ENCODE data around the gene PIP4K2A. TPM values are rescaled to one million over a fixed set of nuclear protein-coding genes. Genes with fewer than 3 reads are reported as not detected.
A peak's percentile ranks its signal among the peaks of the same experiment; 100 is the strongest.

Gene PIP4K2A
- total RNA-seq, 2 experiments from 2014 or later: 107 to 108 TPM

GRCh38 chr10:22704942-22705341 is 9.4 kb downstream of the PIP4K2A start:
- ChIA-PET POLR2A (interaction anchor here (0.6 to 1.1 kb wide), 3 partner anchors 9 to 100 kb away, joined by 3 to 5 read pairs (median 4); no protein-coding TSS in a partner anchor), CTCF (interaction anchor here (1.4 kb wide), 1 partner anchor 56 kb away, joined by 3 read pairs; no protein-coding TSS in a partner anchor)
- Mint-ChIP-seq H3K36me3 (peaks cover 29% of the 10 kb centered on the region), H3K4me1 (ENCODE audit: low read depth) (peaks cover 92% of the 10 kb centered on the region), H3K27me3 (no peaks in the 10 kb centered on the region), H3K27ac (peak overlapping the region; percentile 53), H3K9me3 (peaks cover 4% of the 10 kb centered on the region), H3K4me3 (no peak overlapping the region)
- intact Hi-C loops (cut with micrococcal nuclease): no loop called here
- DNase-seq: no peak

- peaks cover 29% of the 10 kb centered on the region for H3K36me3 Mint-ChIP-seq
- POLR2A ChIA-PET: interaction anchor here (0.6 to 1.1 kb wide), 4 partner anchors 8 to 100 kb away, joined by 3 to 5 read pairs (median 4); no protein-coding TSS in a partner anchor
Measured at GRCh38 chr10:22704471-22704911, 9.9 kb downstream of the PIP4K2A start.

DNA sequence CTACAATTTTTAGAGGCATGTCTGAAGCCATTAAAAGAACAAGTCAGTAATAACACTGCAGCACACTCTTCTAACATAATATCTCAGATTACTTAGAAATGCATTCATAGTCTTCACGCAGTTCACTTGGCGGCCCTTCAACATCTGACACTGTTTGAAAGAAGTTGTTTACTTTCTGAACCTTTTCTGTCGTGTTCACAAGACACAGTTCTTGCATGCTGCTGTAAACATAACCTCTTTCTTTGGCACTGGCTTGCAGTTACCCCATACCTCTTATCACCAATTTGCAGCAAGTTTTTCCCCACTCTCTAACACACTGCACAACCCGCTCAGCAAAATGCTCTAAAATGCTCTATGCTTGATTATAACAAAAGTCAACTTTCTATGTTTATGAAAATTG is 12.0 kb downstream of the PIP4K2A start:
- peak overlapping the region; percentile 24 for H3K27ac Mint-ChIP-seq
- POLR2A ChIA-PET: interaction anchor here (1.3 to 1.7 kb wide), 2 partner anchors 10 to 53 kb away, joined by 3 to 5 read pairs; no protein-coding TSS in a partner anchor
- peaks cover 4% of the 10 kb centered on the region for H3K9me3 Mint-ChIP-seq

More at GRCh38 chr10:22704471-22704911, 9.9 kb downstream of the PIP4K2A start:
- intact Hi-C loops (cut with micrococcal nuclease): no loop called here
- peak overlapping the region; percentile 53 for H3K27ac Mint-ChIP-seq
- no peak overlapping the region for H3K4me3 Mint-ChIP-seq
- CTCF ChIA-PET: interaction anchor here (0.6 to 1.4 kb wide), 2 partner anchors 56 to 153 kb away, joined by 3 read pairs; no protein-coding TSS in a partner anchor
- peaks cover 4% of the 10 kb centered on the region for H3K9me3 Mint-ChIP-seq
- peaks cover 90% of the 10 kb centered on the region for H3K4me1 Mint-ChIP-seq (ENCODE audit: low read depth)
- H3K27me3 Mint-ChIP-seq: no peaks in the 10 kb centered on the region
- no peak for DNase-seq

GRCh38 chr10:22701132-22701826 is 13.1 kb downstream of the PIP4K2A start:
- POLR2A ChIA-PET: interaction anchor here (1.2 to 1.5 kb wide), 4 partner anchors 10 to 52 kb away, joined by 3 to 5 read pairs (median 4); no protein-coding TSS in a partner anchor
- Mint-ChIP-seq H3K36me3 (peaks cover 14% of the 10 kb centered on the region), H3K27ac (peak overlapping the region; percentile 74), H3K27me3 (no peaks in the 10 kb centered on the region), H3K4me1 (ENCODE audit: low read depth) (peaks cover 86% of the 10 kb centered on the region), H3K9me3 (peaks cover 3% of the 10 kb centered on the region), H3K4me3 (no peak overlapping the region)
- intact Hi-C loops (cut with micrococcal nuclease): no loop called here
- CTCF ChIA-PET: interaction anchor here (1.2 kb wide), 1 partner anchor 127 kb away, joined by 5 read pairs; no protein-coding TSS in a partner anchor
- DNase-seq: no peak

More for the DNA sequence above, 12.0 kb downstream of the PIP4K2A start:
- CTCF ChIA-PET: no interaction called here
- H3K4me1 Mint-ChIP-seq (ENCODE audit: low read depth): peaks cover 85% of the 10 kb centered on the region
- DNase-seq: no peak
- no peaks in the 10 kb centered on the region for H3K27me3 Mint-ChIP-seq
- H3K4me3 Mint-ChIP-seq: no peak overlapping the region
- intact Hi-C loops (cut with micrococcal nuclease): no loop called here
- peaks cover 19% of the 10 kb centered on the region for H3K36me3 Mint-ChIP-seq

DNA sequence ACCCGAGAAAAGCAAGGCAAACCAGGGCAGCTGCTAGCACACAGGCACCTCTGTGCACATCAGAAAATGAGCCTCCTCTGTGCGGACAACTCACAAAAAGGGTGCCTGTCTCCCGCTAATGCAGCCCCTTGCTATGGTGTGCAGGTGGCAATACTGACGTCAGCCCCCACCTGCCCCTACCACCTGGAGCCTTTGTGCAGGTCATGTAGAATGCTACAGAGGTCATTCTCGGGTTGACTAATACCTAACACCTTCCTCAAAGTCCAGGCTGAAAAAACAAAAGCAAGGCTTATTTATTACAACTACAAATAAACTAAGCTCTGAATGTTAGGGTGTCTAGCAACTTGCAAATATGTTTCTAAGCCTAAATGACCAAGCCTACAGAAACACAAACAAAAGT is 13.9 kb downstream of the PIP4K2A start:
- POLR2A ChIA-PET: interaction anchor here (1.2 to 1.5 kb wide), 3 partner anchors 9 to 18 kb away, joined by 3 to 5 read pairs (median 4); no protein-coding TSS in a partner anchor
- intact Hi-C loops (cut with micrococcal nuclease): no loop called here
- DNase-seq: no peak
- Mint-ChIP-seq H3K27ac (peak overlapping the region; percentile 74), H3K36me3 (peaks cover 8% of the 10 kb centered on the region), H3K4me1 (ENCODE audit: low read depth) (peaks cover 86% of the 10 kb centered on the region), H3K4me3 (no peak overlapping the region), H3K9me3 (no peaks in the 10 kb centered on the region), H3K27me3 (no peaks in the 10 kb centered on the region)
- CTCF ChIA-PET: interaction anchor here (1.2 kb wide), 1 partner anchor 126 kb away, joined by 5 read pairs; no protein-coding TSS in a partner anchor

DNA sequence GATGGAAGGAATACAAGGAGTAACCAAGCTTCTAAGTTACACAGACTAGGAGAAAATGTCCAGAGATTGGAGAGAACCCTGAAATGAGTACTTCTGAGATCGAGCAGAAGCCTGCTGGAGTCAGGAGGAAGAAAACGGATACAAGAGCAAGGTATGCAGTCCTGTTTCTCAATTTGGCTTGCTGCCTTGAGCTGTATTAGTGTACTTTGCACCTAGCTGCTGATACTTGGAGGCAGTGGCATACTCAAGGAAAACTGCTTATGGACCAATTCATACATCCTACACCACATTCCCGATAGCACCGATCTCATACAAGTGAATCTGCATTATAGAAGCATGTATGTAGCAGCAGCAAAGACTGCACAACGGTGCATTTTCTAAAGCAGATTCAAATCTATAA is 14.4 kb downstream of the PIP4K2A start:
- POLR2A ChIA-PET: no interaction called here
- DNase-seq: no peak
- peaks cover 8% of the 10 kb centered on the region for H3K36me3 Mint-ChIP-seq
- no peaks in the 10 kb centered on the region for H3K9me3 Mint-ChIP-seq
- peaks cover 86% of the 10 kb centered on the region for H3K4me1 Mint-ChIP-seq (ENCODE audit: low read depth)
- CTCF ChIA-PET: interaction anchor here (1.3 kb wide), 1 partner anchor 126 kb away, joined by 4 read pairs; no protein-coding TSS in a partner anchor
- intact Hi-C loops (cut with micrococcal nuclease): no loop called here
- peak overlapping the region; percentile 13 for H3K27ac Mint-ChIP-seq
- no peaks in the 10 kb centered on the region for H3K27me3 Mint-ChIP-seq
- no peak overlapping the region for H3K4me3 Mint-ChIP-seq

- no peak for DNase-seq
- Mint-ChIP-seq H3K27me3 (no peaks in the 10 kb centered on the region), H3K27ac (peak overlapping the region; percentile 64), H3K36me3 (peaks cover 3% of the 10 kb centered on the region), H3K9me3 (no peaks in the 10 kb centered on the region), H3K4me3 (no peak overlapping the region), H3K4me1 (ENCODE audit: low read depth) (peaks cover 86% of the 10 kb centered on the region)
- intact Hi-C loops (cut with micrococcal nuclease): no loop called here
- ChIA-PET POLR2A (no interaction called here), CTCF (interaction anchor here (1.3 kb wide), 1 partner anchor 125 kb away, joined by 4 read pairs; no protein-coding TSS in a partner anchor)
Measured at GRCh38 chr10:22698941-22699440, 15.4 kb downstream of the PIP4K2A start.

DNA sequence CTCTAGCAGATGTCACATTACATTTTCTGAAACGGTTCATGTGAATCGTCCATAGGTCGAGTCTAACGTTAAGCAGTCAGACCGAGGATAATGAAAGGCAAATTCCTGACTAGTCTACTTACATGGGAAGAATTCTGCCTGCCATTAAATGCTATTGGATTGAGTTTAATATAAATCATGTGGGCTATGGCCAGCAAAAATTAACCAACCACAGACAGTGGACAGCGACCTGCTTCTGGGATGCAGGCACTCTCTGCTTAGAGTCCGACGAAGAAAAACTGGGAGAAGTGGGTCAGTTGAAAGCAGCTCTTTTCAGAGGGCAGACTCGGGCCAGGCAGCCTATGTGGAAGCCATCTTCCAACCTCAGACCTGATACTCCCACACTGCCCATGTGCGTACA is 16.6 kb downstream of the PIP4K2A start:
- H3K27ac Mint-ChIP-seq: no peak overlapping the region
- H3K4me1 Mint-ChIP-seq (ENCODE audit: low read depth): peaks cover 87% of the 10 kb centered on the region
- H3K27me3 Mint-ChIP-seq: no peaks in the 10 kb centered on the region
- ChIA-PET CTCF (no interaction called here), POLR2A (no interaction called here)
- H3K36me3 Mint-ChIP-seq: peaks cover 7% of the 10 kb centered on the region
- no peaks in the 10 kb centered on the region for H3K9me3 Mint-ChIP-seq
- H3K4me3 Mint-ChIP-seq: no peak overlapping the region
- DNase-seq: no peak
- intact Hi-C loops (cut with micrococcal nuclease): no loop called here

DNA sequence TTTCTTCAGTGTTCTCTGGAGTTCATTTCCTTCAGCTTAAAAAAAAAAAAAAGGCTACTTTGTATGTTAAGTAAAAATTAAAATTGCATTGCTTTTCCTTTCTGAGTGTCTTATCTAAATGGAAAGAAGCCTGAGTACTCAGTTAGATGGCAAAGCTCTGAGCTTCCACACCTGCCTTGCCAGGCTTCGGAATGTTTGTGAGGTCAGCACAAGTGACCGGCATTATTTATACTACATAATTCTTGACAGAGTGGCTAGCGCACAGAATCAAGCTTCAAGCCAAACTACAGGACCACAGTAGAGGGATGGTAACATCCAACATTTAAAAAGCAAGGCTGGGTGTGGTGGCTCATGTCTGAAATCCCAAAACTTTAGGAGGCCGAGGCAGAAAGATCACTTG is 17.3 kb downstream of the PIP4K2A start:
- Mint-ChIP-seq H3K4me1 (ENCODE audit: low read depth) (peaks cover 87% of the 10 kb centered on the region), H3K9me3 (no peaks in the 10 kb centered on the region), H3K27me3 (no peaks in the 10 kb centered on the region), H3K36me3 (peaks cover 6% of the 10 kb centered on the region), H3K27ac (peak overlapping the region; percentile 51), H3K4me3 (no peak overlapping the region)
- no peak for DNase-seq
- POLR2A ChIA-PET: interaction anchor here (0.6 to 0.8 kb wide), 2 partner anchors 10 to 16 kb away, joined by 3 to 4 read pairs; no protein-coding TSS in a partner anchor
- intact Hi-C loops (cut with micrococcal nuclease): no loop called here
- CTCF ChIA-PET: no interaction called here

DNA sequence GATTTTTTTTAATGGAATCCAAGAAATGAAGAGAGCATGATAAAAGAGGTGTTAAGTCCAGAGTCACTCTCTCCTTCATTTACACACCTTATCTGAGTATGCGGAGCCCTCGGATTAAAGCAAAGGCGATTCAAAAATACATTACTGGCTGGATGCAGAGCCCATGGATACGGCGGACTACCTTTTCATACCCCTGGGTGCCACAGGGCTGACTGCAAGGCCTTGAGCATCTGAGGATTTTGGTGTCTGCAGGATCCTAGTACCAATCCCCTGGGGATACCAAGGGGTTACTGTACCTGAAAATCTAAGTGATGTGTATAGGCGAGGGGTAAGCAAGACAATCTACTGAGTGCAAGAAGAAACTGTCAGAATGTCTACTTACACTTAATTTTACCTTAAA is 20.5 kb downstream of the PIP4K2A start:
- DNase-seq: no peak
- Mint-ChIP-seq H3K4me1 (ENCODE audit: low read depth) (peaks cover 88% of the 10 kb centered on the region), H3K27ac (peak overlapping the region; percentile 95), H3K36me3 (peaks cover 7% of the 10 kb centered on the region), H3K27me3 (no peaks in the 10 kb centered on the region), H3K9me3 (no peaks in the 10 kb centered on the region), H3K4me3 (peak overlapping the region; percentile 55)
- intact Hi-C loops (cut with micrococcal nuclease): loop anchor here (1.0 kb wide), 5 partner anchors 11 to 64 kb away; no protein-coding TSS in a partner anchor
- ChIA-PET POLR2A (interaction anchor here (0.7 to 3.1 kb wide), 8 partner anchors 11 to 83 kb away, joined by 3 to 30 read pairs (median 4); no protein-coding TSS in a partner anchor), CTCF (interaction anchor here (1.0 to 1.6 kb wide), 4 partner anchors 19 to 300 kb away, joined by 3 to 7 read pairs (median 4); no protein-coding TSS in a partner anchor)

DNA sequence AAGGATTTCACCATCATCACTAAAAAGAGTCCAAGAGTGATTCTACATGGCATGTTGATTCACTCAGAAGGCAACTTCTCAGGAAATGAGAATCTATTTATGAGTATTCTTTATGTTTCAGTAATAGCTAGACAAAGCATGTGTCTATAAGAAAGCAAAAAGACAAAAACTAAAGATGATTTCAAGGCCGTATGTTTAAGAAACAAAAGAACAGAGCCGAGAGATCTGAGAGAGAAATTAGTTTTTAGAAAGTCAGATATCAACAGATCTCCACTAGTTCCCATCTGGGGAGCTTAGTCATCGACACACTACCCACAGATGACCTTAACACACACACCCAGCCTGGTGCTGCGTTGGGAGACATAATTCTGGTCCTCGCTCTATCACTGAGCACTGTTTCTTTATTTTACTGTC is 21.0 kb downstream of the PIP4K2A start:
- Mint-ChIP-seq H3K4me1 (ENCODE audit: low read depth) (peaks cover 93% of the 10 kb centered on the region), H3K9me3 (no peaks in the 10 kb centered on the region), H3K36me3 (peaks cover 7% of the 10 kb centered on the region), H3K27ac (peak overlapping the region; percentile 95), H3K4me3 (peak overlapping the region; percentile 55), H3K27me3 (no peaks in the 10 kb centered on the region)
- DNase-seq: peak; percentile 62
- ChIA-PET POLR2A (interaction anchor here (0.7 to 3.1 kb wide), 8 partner anchors 10 to 82 kb away, joined by 3 to 30 read pairs (median 4); no protein-coding TSS in a partner anchor), CTCF (interaction anchor here (0.8 to 1.6 kb wide), 4 partner anchors 19 to 63 kb away, joined by 3 to 7 read pairs (median 4); no protein-coding TSS in a partner anchor)
- intact Hi-C loops (cut with micrococcal nuclease): loop anchor here (1.0 kb wide), 5 partner anchors 10 to 63 kb away; no protein-coding TSS in a partner anchor
